Panc1 (cell line): Measurements from ENCODE around the gene KRTAP6-1.

Experiments used
- POLR2AphosphoS5 ChIP-seq: IDR thresholded peaks from 2 replicates; pipeline ENCODE4 v1.6.1; 2012; ENCODE audit warnings: mild to moderate bottlenecking, low read depth, low read length, moderate library complexity
- SIN3A ChIP-seq: IDR thresholded peaks from 2 replicates; pipeline ENCODE4 v1.6.1; 2012; ENCODE audit warnings: low read depth, mild to moderate bottlenecking, low read length, moderate library complexity, borderline replicate concordance; ENCODE audit not compliant: insufficient read depth
- TCF7L2 ChIP-seq: IDR thresholded peaks from 2 replicates; pipeline ENCODE4 v1.6.1; 2011; ENCODE audit warnings: mild to moderate bottlenecking, low read depth, low read length, inconsistent platforms
- TF ChIP-seq, protein P1 (sequence below): fragments of 450-650 bp; IDR thresholded peaks from 2 replicates; pipeline ENCODE4 v1.5.1; 2017; ENCODE audit warnings: mild to moderate bottlenecking

DNA sequence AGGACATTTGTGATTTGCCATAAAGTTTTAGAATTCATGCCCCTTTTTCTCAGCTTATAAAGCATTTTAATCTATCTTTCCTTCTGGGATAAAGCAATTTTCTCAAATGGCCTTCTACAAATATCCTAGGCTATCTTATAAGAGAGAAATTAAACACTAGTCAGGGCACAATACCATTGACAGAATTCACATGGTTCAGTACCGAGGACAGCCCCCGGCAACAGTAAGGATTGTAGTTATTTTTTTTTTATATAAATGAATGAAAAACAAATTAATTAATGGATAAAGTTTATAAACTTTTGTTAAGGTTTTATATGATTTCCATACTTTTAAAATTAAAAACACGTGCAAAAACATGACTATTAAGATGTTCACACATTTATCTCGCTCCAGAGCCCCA is 14.4 kb upstream of the KRTAP6-1 start:
- TF ChIP-seq, protein P1, sequence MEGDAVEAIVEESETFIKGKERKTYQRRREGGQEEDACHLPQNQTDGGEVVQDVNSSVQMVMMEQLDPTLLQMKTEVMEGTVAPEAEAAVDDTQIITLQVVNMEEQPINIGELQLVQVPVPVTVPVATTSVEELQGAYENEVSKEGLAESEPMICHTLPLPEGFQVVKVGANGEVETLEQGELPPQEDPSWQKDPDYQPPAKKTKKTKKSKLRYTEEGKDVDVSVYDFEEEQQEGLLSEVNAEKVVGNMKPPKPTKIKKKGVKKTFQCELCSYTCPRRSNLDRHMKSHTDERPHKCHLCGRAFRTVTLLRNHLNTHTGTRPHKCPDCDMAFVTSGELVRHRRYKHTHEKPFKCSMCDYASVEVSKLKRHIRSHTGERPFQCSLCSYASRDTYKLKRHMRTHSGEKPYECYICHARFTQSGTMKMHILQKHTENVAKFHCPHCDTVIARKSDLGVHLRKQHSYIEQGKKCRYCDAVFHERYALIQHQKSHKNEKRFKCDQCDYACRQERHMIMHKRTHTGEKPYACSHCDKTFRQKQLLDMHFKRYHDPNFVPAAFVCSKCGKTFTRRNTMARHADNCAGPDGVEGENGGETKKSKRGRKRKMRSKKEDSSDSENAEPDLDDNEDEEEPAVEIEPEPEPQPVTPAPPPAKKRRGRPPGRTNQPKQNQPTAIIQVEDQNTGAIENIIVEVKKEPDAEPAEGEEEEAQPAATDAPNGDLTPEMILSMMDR = no peak
- TF ChIP-seq POLR2AphosphoS5 (no peak), TCF7L2 (no peak), SIN3A (no peak)
